Activated CD8-positive, alpha-beta T cell treated with anti-CD3 and anti-CD28 coated beads for 36 hours (primary cell): ENCODE results near the gene BHLHA15. TPM values are rescaled to one million over a fixed set of nuclear protein-coding genes. Genes with fewer than 3 reads are reported as not detected.
"Not testable (repeated sequence)": the region's sequence is repeated elsewhere in the genome, so short reads cannot be mapped to it uniquely, and the experiment has no call there.

Source experiments
- ATAC-seq: fragments of 200-7000 bp; cut with Tn5 transposase; one replicate; pipeline ENCODE4 v1.10.0; 2021; ENCODE audit warnings: mild to moderate bottlenecking, moderate library complexity
- CTCF ChIA-PET: fragments of 350-600 bp; sonication (Branson Sonifier 250); formaldehyde crosslinking; loops from one replicate; lab custom pipeline; 2021; ENCODE audit warnings: antibody characterized with exemption; lab: Charles Lee
- POLR2A ChIA-PET: fragments of 350-600 bp; sonication (Branson Sonifier 250); formaldehyde crosslinking; loops from one replicate; lab custom pipeline; 2021; ENCODE audit warnings: antibody characterized with exemption; lab: Charles Lee
- DNase-seq: peaks from one replicate; pipeline ENCODE4 v3.0.0-alpha.2; 2020
- H3K27ac Mint-ChIP-seq: one replicate; pipeline ENCODE4 v1.8.0; 2021; ENCODE audit warnings: mild to moderate bottlenecking, mixed read lengths
- H3K27me3 Mint-ChIP-seq: one replicate; pipeline ENCODE4 v1.8.0; 2021; ENCODE audit warnings: mixed read lengths
- H3K36me3 Mint-ChIP-seq: one replicate; pipeline ENCODE4 v1.8.0; 2021; ENCODE audit warnings: low read depth, mixed read lengths
- H3K4me1 Mint-ChIP-seq: one replicate; pipeline ENCODE4 v1.8.0; 2021; ENCODE audit warnings: low read depth, mixed read lengths
- H3K4me3 Mint-ChIP-seq: one replicate; pipeline ENCODE4 v1.8.0; 2021; ENCODE audit warnings: mild to moderate bottlenecking, moderate library complexity, mixed read lengths
- H3K9me3 Mint-ChIP-seq: one replicate; pipeline ENCODE4 v1.8.0; 2021; ENCODE audit warnings: mixed read lengths
- intact Hi-C: fragments of 100-400 bp; cut with micrococcal nuclease; formaldehyde crosslinking; loops from one replicate; pipeline ENCODE4 v1.10.0; 2022
- total RNA-seq, 2 experiments: library from RNA; stranded (reverse); gene quantifications; one replicate each; pipeline ENCODE4 v1.2.3, GENCODE V29; 2021
- TF ChIP-seq, protein P1 (sequence below): fragments of 200-600 bp; IDR thresholded peaks from one replicate; pipeline ENCODE4 v1.8.0; 2022; ENCODE audit warnings: antibody characterized with exemption, mild to moderate bottlenecking

The BHLHA15 gene
- total RNA-seq, 2 experiments from 2014 or later = 0.94 TPM; not detected in 1

DNA sequence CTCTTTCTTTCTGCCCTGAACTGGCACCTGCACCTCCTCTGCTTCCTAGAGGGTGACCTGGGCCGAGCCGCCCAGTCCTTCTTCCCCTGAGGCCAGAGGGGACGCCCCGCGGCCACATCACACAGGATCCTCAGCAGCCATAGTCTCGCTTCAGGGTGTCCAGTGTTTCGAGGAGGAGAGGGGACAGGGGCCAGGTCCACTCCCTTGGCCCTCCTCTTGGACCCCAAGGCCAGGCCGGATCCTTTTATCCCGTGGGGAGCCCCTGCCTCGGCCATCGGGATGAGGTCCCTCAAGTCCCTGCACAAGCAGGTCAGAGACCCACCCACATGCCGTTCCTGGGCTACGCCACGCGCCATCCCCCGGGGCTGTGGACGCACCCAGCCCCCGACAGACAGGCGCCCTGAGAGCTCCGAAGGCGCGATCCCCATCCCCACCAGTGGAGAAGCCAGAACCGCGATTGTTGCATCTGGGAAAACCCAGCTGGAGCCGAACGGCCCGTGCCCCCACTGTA is 3.6 kb downstream of the BHLHA15 start:
- Mint-ChIP-seq H3K36me3 (peaks cover 4% of the 10 kb centered on the region), H3K9me3 (no peaks in the 10 kb centered on the region), H3K4me1 (peaks cover 15% of the 10 kb centered on the region), H3K4me3 (no peak overlapping the region), H3K27me3 (no peaks in the 10 kb centered on the region), H3K27ac (no peak overlapping the region)
- TF ChIP-seq, protein P1, sequence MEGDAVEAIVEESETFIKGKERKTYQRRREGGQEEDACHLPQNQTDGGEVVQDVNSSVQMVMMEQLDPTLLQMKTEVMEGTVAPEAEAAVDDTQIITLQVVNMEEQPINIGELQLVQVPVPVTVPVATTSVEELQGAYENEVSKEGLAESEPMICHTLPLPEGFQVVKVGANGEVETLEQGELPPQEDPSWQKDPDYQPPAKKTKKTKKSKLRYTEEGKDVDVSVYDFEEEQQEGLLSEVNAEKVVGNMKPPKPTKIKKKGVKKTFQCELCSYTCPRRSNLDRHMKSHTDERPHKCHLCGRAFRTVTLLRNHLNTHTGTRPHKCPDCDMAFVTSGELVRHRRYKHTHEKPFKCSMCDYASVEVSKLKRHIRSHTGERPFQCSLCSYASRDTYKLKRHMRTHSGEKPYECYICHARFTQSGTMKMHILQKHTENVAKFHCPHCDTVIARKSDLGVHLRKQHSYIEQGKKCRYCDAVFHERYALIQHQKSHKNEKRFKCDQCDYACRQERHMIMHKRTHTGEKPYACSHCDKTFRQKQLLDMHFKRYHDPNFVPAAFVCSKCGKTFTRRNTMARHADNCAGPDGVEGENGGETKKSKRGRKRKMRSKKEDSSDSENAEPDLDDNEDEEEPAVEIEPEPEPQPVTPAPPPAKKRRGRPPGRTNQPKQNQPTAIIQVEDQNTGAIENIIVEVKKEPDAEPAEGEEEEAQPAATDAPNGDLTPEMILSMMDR = no peak
- no peak for DNase-seq
- intact Hi-C loops = no loop called here
- ATAC-seq = no peak
- ChIA-PET POLR2A (no interaction called here), CTCF (no interaction called here)

DNA sequence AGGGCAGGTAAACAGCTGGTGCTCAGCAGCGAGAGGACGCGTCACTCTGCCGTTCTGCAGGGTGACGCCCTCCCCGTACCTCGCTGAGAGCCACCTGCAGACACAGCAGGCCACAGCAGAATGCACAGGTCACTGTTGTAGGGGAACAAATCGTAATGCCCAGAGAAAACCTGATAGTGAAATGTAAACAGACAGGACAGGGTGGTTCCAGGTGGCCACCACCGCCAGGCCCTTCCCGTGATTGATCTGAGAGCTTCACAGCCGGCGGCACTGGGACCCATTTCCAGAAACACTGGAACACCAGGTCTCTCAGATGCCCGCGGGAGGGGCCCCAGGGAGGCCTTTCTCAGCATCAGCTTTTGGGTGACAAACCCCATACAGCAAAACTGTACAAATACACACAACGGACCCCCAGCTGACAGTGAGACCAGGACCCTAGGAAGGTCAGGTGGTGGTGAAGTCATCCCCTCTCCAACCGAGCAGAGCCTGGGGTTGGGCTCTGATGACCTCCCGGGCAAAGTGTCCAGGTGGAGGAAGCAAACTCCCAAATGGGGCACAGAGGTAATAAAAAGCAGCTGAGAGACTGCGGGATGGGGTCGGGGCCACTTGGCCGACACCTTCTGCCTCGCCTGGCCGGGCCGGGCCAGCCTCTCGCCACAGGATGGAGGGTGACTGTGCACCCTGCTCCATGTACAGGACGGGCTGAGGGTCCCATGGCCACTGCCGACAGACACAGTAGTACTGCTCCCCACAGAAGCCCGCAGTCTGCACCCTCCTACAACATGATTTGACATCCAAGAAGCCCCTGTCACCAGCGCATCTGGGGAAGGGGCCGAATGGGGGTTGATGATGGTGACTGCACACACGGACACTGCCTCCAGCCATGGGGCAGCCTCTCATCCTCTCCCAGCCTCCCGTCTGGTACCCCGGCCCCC is 4.6 kb downstream of the BHLHA15 start:
- H3K4me1 Mint-ChIP-seq = peaks cover 15% of the 10 kb centered on the region
- intact Hi-C loops = no loop called here
- DNase-seq = no peak
- no peak overlapping the region for H3K4me3 Mint-ChIP-seq
- no peaks in the 10 kb centered on the region for H3K9me3 Mint-ChIP-seq
- TF ChIP-seq, protein P1 = no peak
- ATAC-seq = no peak
- ChIA-PET POLR2A (no interaction called here), CTCF (interaction anchor here (1.1 kb wide), 1 partner anchor 13 kb away, joined by 4 read pairs; no protein-coding TSS in a partner anchor)
- peaks cover 4% of the 10 kb centered on the region for H3K36me3 Mint-ChIP-seq
- H3K27ac Mint-ChIP-seq = no peak overlapping the region
- no peaks in the 10 kb centered on the region for H3K27me3 Mint-ChIP-seq

DNA sequence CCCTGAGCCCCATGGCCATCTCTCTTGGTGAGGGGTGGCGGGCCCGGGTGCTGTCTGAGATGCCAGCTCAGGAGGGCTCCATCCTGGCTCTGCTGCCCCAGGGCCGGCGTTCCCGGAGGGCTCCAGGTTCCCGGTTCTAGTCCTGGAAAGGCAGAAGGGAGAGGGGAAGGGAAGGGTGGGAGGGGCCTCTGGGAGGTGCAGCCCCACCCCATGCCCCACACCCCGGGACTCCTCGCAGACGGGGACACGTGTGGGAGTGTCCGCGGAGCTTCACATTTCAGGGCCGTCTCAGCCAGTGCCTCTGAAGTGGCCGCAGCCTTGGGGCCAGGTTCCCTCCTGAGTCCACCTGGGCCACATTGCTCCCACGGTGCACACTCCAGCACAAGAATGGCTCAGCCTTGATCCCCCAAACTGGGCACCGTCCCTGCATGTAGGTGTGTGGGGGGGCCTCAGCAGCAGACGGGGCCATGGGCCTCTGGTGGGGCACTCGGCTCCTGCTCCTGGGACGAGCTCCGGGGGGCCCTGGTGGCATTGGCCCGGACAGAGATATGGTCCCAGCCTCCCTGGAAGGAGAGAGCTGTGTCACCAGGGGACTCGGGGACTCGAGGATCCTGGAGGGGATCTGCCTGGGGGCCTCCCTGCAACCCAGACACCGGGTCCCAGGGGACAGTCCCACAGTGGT is 5.8 kb downstream of the BHLHA15 start:
- no peaks in the 10 kb centered on the region for H3K9me3 Mint-ChIP-seq
- no peaks in the 10 kb centered on the region for H3K27me3 Mint-ChIP-seq
- H3K4me3 Mint-ChIP-seq = no peak overlapping the region
- CTCF ChIA-PET = no interaction called here
- ATAC-seq (no peak), DNase-seq (no peak)
- H3K27ac Mint-ChIP-seq = no peak overlapping the region
- peaks cover 13% of the 10 kb centered on the region for H3K4me1 Mint-ChIP-seq
- POLR2A ChIA-PET = no interaction called here
- peaks cover 9% of the 10 kb centered on the region for H3K36me3 Mint-ChIP-seq
- TF ChIP-seq, protein P1 = no peak
- intact Hi-C loops = no loop called here

- CTCF ChIA-PET = no interaction called here
- Mint-ChIP-seq H3K36me3 (peaks cover 9% of the 10 kb centered on the region), H3K27ac (peak overlapping the region; percentile 32), H3K9me3 (no peaks in the 10 kb centered on the region), H3K27me3 (no peaks in the 10 kb centered on the region), H3K4me1 (peaks cover 13% of the 10 kb centered on the region), H3K4me3 (no peak overlapping the region)
- TF ChIP-seq, protein P1 = no peak
- ATAC-seq (no peak), DNase-seq (no peak)
- POLR2A ChIA-PET = no interaction called here
- intact Hi-C loops = no loop called here
Observed at GRCh38 chr7:98217623-98218582, 6.7 kb downstream of the BHLHA15 start.

GRCh38 chr7:98219382-98219781 is 8.1 kb downstream of the BHLHA15 start:
- POLR2A ChIA-PET = interaction anchor here (0.7 kb wide), 1 partner anchor 16 kb away, joined by 3 read pairs; no protein-coding TSS in a partner anchor
- H3K4me3 Mint-ChIP-seq, H3K9me3 Mint-ChIP-seq, DNase-seq, CTCF ChIA-PET, ATAC-seq, H3K36me3 Mint-ChIP-seq, H3K27me3 Mint-ChIP-seq, intact Hi-C loops: not testable (repeated sequence)
- Mint-ChIP-seq H3K27ac (peak overlapping the region; percentile 46), H3K4me1 (peaks cover 13% of the 10 kb centered on the region)
